CD4-positive, alpha-beta T cell (primary cell): Measurements from ENCODE around the gene GMEB2. TPM values are rescaled to one million over a fixed set of nuclear protein-coding genes. Genes with fewer than 3 reads are reported as not detected.

ENCODE experiments used
- ATAC-seq: fragments of 200-7000 bp; cut with Tn5 transposase; one replicate; pipeline ENCODE4 v1.10.0; 2022; ENCODE audit warnings: mild to moderate bottlenecking; ENCODE audit not compliant: poor library complexity
- CTCF ChIA-PET: fragments of 350-600 bp; sonication (Branson Sonifier 250); formaldehyde crosslinking; loops from one replicate; lab custom pipeline; 2021; ENCODE audit warnings: antibody characterized with exemption, inconsistent platforms; lab: Charles Lee
- POLR2A ChIA-PET: fragments of 350-600 bp; sonication (Branson Sonifier 250); formaldehyde crosslinking; loops from one replicate; lab custom pipeline; 2021; ENCODE audit warnings: antibody characterized with exemption, inconsistent platforms; lab: Charles Lee
- DNase-seq, 14 experiments: peaks; one replicate each; pipeline ENCODE4 v3.0.0-alpha.2; 2013 to 2020; ENCODE audit warnings: mixed read lengths in 2 of 14
- H3K27ac ChIP-seq, 2 donors: one replicate each; pipeline versions ENCODE4 v1.5.1 to v1.7.0; 2013; ENCODE audit warnings: low read length in 2 of 2, low read depth in 1 of 2, mild to moderate bottlenecking in 1 of 2
- H3K27me3 ChIP-seq, 2 experiments: 1 replicate in 1 of 2; 2 replicates in 1 of 2; pipeline versions ENCODE4 v1.6.1 to v1.7.0; 2013; ENCODE audit warnings: low read length in 2 of 2, control low read depth in 1 of 2, mild to moderate bottlenecking in 1 of 2, moderate library complexity in 1 of 2; ENCODE audit not compliant: insufficient read depth in 2 of 2, control insufficient read depth in 1 of 2
- H3K36me3 ChIP-seq: one replicate; pipeline ENCODE4 v1.6.1; 2013; ENCODE audit warnings: low read length, control low read depth; ENCODE audit not compliant: insufficient read depth
- H3K4me1 ChIP-seq: one replicate; pipeline ENCODE4 v1.6.1; 2013; ENCODE audit warnings: low read length, control low read depth; ENCODE audit not compliant: insufficient read depth
- H3K4me3 ChIP-seq: one replicate; pipeline ENCODE4 v1.5.1; 2013; ENCODE audit warnings: mild to moderate bottlenecking, low read length, moderate library complexity
- H3K9me3 ChIP-seq, 2 experiments: 1 replicate in 1 of 2; 2 replicates in 1 of 2; pipeline versions ENCODE4 v1.6.1 to v1.7.0; 2013; ENCODE audit warnings: low read length in 2 of 2, mild to moderate bottlenecking in 2 of 2, control low read depth in 1 of 2, moderate library complexity in 1 of 2; ENCODE audit not compliant: control insufficient read depth in 1 of 2, insufficient read depth in 1 of 2
- H3K27ac Mint-ChIP-seq: one replicate; pipeline ENCODE4 v1.8.0; 2020; ENCODE audit warnings: mixed read lengths
- H3K27me3 Mint-ChIP-seq: one replicate; pipeline ENCODE4 v1.8.0; 2021; ENCODE audit warnings: mixed read lengths
- H3K36me3 Mint-ChIP-seq: one replicate; pipeline ENCODE4 v1.8.0; 2021; ENCODE audit warnings: low read depth, mixed read lengths
- H3K4me1 Mint-ChIP-seq: one replicate; pipeline ENCODE4 v1.8.0; 2021; ENCODE audit warnings: low read depth, mixed read lengths
- H3K4me3 Mint-ChIP-seq: one replicate; pipeline ENCODE4 v1.8.0; 2020; ENCODE audit warnings: mild to moderate bottlenecking, mixed read lengths
- H3K9me3 Mint-ChIP-seq: one replicate; pipeline ENCODE4 v1.8.0; 2020; ENCODE audit warnings: mixed read lengths
- CTCF ChIP-seq: fragments of 200-600 bp; IDR thresholded peaks from one replicate; pipeline ENCODE4 v1.8.0; 2022; ENCODE audit warnings: antibody characterized with exemption, mild to moderate bottlenecking
- intact Hi-C, 2 experiments: fragments of 100-400 bp; cut with DNase I in 1 of 2; cut with micrococcal nuclease in 1 of 2; formaldehyde crosslinking; loops; one replicate each; pipeline versions ENCODE4 v1.15.1 to v1.9.0; 2023 to 2025; cut with DNase I, micrococcal nuclease
- total RNA-seq, 174 experiments: library from RNA in 2 of 174; stranded (reverse) in 2 of 174; gene quantifications; one replicate each; pipeline ENCODE4 v1.2.3 and lab custom pipeline; 2021 to 2026

GMEB2 gene
- total RNA-seq, 2 experiments from 2014 or later = 32.9 to 34.0 TPM

- CTCF ChIA-PET = interaction anchor here (0.6 to 1.8 kb wide), 8 partner anchors 17 to 379 kb away, joined by 3 to 7 read pairs (median 4); no protein-coding TSS in a partner anchor
- H3K4me3 Mint-ChIP-seq = peak overlapping the region; percentile 98
These were observed 31.9 kb upstream of the GMEB2 start for GRCh38 chr20:63658749-63659187.

GRCh38 chr20:63657937-63658748 is 31.2 kb upstream of the GMEB2 start, which contains the start of gene RTEL1:
Gene RTEL1 (plus strand): TSS chr20:63658312. CDS start chr20:63659403, 1,091 bp downstream.
- intact Hi-C loops = loop anchor here (1.0 to 10.0 kb wide), 11 partner anchors 15 to 599 kb away; partner anchors contain the start of genes ARFRP1 (in 2 of the 2), ABHD16B (in 1 of the 2), LIME1 (in 1 of the 2) and PCMTD2 (in 1 of the 2)
- CTCF ChIA-PET = interaction anchor here (0.6 to 1.8 kb wide), 8 partner anchors 16 to 380 kb away, joined by 3 to 7 read pairs (median 4); no protein-coding TSS in a partner anchor
- Histone ChIP-seq H3K4me1 (peaks cover 47% of the 10 kb centered on the region), H3K4me3 (peak within 1 kb of the TSS; percentile 76), H3K27ac (peak within 1 kb of the TSS; percentile 56 to 87), H3K9me3 (no peaks in the 10 kb centered on the region), H3K27me3 (no peaks in the 10 kb centered on the region), H3K36me3 (peaks cover 13% of the 10 kb centered on the region)
- ATAC-seq (peak; percentile 83), DNase-seq (peak; percentile 77 to 93 (median 86))
- POLR2A ChIA-PET = interaction anchor here (0.7 to 1.8 kb wide), 23 partner anchors 9 to 1007 kb away, joined by 3 to 32 read pairs (median 4); partner anchors contain the start of genes ARFRP1, GMEB2, HELZ2 and LIME1
- no peak for TF ChIP-seq CTCF
- Mint-ChIP-seq H3K27ac (peak within 1 kb of the TSS; percentile 96), H3K4me3 (peak within 1 kb of the TSS; percentile 98), H3K4me1 (peaks cover 38% of the 10 kb centered on the region), H3K27me3 (no peaks in the 10 kb centered on the region), H3K9me3 (no peaks in the 10 kb centered on the region), H3K36me3 (peaks cover 21% of the 10 kb centered on the region)

More at GRCh38 chr20:63658749-63659187, 31.9 kb upstream of the GMEB2 start:
- intact Hi-C loops = loop anchor here (1.0 to 10.0 kb wide), 11 partner anchors 16 to 599 kb away; partner anchors contain the start of genes ARFRP1 (in 2 of the 2), ABHD16B (in 1 of the 2), LIME1 (in 1 of the 2) and PCMTD2 (in 1 of the 2)
- Mint-ChIP-seq H3K36me3 (peaks cover 21% of the 10 kb centered on the region), H3K9me3 (no peaks in the 10 kb centered on the region), H3K4me1 (peaks cover 38% of the 10 kb centered on the region), H3K27ac (peak overlapping the region; percentile 96), H3K27me3 (no peaks in the 10 kb centered on the region)
- TF ChIP-seq CTCF = no peak
- peaks cover 19% of the 10 kb centered on the region for H3K36me3 ChIP-seq
- POLR2A ChIA-PET = interaction anchor here (0.7 to 1.8 kb wide), 23 partner anchors 10 to 1007 kb away, joined by 3 to 32 read pairs (median 4); partner anchors contain the start of genes ARFRP1, GMEB2, HELZ2 and LIME1
- no peaks in the 10 kb centered on the region for H3K27me3 ChIP-seq
- peak; percentile 11 for ATAC-seq
- DNase-seq = no peak
- peaks cover 43% of the 10 kb centered on the region for H3K4me1 ChIP-seq
- peak overlapping the region; percentile 76 for H3K4me3 ChIP-seq
- H3K27ac ChIP-seq = peak overlapping the region in 1 of 2 donors; percentile 87
- H3K9me3 ChIP-seq = no peaks in the 10 kb centered on the region
